Measurements from ENCODE around the gene TTR.

Gene TTR

GRCh38 chr18:31581498-31582197 lies 10.0 kb upstream of the TTR start:
- no peak for DNase-seq

DNA sequence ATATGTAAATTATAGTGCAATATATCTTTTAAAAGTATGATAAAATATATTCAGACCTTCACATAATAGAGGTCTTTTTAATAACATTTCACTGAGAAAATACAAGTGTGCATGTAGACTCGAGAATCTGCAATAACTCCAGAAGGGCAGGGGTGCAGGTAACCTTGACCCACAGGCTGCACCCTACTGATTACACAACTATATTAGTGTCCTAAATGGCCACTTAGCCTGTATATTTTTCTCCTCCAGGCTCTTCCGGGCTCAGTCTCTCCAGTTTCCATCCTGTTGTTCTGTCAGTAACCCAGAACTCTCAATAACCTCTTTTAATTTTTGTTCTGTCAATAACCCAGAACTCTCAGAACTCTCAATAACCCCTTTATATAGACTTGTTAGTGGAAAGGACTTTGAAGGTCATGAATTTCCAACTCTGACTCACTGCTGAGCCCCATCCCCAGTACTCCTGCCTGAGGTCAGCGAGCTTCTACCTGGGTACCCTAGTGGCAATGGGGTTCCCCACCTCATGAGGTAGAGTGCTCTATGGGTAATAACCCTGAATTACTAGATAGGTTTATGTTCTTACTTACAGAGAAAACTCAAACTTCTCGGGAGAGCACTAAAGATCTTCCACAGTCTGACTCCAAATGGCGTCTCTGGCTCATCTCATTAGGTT lies 8.4 kb upstream of the TTR start:
- peak; percentile 4 for DNase-seq

DNA sequence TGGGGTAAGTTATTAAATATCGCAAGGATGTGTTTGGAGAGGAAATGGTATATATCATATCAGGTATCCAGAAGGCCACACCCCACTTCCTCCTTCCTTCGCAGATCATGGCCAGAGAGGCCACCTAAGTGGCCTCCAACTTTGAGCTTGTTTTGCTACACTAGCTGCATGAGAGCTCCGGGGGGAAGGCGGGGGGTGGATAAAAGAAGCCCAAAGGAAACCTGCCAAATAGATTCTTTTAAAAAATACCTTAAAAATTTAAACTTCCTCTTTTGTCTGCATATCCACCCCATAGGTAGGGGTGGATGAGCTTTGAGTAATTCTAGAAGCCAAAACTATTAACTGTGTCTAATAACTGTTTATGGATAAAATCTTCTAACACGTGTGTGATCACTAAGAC lies 5.7 kb upstream of the TTR start:
- DNase-seq = no peak

- DNase-seq = no peak
Measured at GRCh38 chr18:31586616-31587015, 5.1 kb upstream of the TTR start.

DNA sequence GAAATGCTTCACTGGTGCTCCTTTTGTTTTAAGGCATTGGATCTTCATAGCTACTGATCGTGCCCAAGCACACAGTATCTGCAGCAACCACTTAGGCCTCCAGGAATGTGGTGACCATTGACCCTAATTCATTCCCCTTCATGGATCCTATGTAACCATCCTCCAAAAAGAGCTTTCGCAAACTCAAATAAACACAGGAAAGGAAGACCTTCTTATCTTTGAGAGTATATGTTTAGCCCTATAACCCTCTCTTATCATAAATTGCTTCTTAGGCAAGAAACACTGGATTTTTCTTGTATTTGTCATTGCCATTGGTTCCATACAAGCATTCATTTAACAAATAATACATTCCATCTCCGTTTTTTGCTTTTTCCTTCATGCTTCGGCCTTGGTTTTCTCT lies 4.1 kb upstream of the TTR start:
- no peak for DNase-seq

DNA sequence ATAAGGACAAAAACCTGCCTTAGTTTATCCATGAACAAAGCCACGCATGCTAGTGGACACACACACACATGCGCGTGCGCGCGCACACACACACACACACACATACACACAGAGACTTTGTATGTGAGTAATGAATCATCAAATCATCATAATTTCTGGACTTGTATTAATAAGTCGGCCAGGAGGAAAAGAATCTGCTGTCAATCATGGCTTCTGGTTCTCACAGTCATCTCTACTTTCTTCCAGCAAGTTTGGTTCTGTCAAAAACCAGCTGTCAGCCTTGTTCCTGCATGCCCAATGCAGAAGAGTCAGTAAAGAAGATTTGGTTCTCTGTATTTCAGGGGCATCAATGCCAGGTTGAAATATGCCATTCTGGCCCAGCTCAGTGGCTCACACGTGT lies 1.1 kb upstream of the TTR start:
- no peak for DNase-seq

DNA sequence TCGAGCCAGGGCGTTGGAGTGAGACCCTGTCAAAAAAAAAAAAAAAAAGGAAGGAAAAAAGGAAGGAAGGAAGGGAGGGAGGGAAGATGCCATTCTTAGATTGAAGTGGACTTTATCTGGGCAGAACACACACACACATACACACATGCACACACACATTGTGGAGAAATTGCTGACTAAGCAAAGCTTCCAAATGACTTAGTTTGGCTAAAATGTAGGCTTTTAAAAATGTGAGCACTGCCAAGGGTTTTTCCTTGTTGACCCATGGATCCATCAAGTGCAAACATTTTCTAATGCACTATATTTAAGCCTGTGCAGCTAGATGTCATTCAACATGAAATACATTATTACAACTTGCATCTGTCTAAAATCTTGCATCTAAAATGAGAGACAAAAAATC lies 564 bp upstream of the TTR start:
- no peak for DNase-seq

DNA sequence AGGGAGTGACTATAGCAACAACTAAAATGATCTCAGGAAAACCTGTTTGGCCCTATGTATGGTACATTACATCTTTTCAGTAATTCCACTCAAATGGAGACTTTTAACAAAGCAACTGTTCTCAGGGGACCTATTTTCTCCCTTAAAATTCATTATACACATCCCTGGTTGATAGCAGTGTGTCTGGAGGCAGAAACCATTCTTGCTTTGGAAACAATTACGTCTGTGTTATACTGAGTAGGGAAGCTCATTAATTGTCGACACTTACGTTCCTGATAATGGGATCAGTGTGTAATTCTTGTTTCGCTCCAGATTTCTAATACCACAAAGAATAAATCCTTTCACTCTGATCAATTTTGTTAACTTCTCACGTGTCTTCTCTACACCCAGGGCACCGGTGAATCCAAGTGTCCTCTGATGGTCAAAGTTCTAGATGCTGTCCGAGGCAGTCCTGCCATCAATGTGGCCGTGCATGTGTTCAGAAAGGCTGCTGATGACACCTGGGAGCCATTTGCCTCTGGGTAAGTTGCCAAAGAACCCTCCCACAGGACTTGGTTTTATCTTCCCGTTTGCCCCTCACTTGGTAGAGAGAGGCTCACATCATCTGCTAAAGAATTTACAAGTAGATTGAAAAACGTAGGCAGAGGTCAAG lies 955 bp downstream of the TTR start:
- DNase-seq = peak; percentile 19

GRCh38 chr18:31595121-31595771 lies 3.6 kb downstream of the TTR start:
- DNase-seq = no peak

GRCh38 chr18:31596081-31596872 lies 4.6 kb downstream of the TTR start:
- DNase-seq = no peak

GRCh38 chr18:31598021-31598805 lies 6.5 kb downstream of the TTR start:
- DNase-seq = no peak

- DNase-seq = no peak
Measured at GRCh38 chr18:31603315-31603714, 11.6 kb downstream of the TTR start.

DNA sequence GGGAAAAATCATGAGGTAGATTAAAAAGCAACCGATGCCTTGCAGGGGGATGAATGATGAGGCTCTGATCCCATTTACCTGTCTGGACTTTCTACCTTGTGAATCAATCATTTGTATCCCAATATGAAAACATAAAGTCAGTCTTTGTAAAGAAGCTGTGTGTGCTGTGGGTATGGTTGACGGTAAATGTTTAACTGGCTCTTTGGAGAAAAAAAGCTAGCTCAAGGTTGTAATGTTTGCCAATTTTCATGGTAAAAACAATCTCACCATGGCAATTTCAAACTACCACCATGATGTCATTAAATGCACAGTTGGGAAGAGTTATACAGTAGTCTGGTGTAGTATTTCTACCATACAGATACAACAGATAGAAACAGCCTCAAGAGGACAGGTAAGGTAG lies 14.6 kb downstream of the TTR start:
- no peak for DNase-seq

- DNase-seq = no peak
Measured at GRCh38 chr18:31607384-31607783, 15.7 kb downstream of the TTR start.

DNA sequence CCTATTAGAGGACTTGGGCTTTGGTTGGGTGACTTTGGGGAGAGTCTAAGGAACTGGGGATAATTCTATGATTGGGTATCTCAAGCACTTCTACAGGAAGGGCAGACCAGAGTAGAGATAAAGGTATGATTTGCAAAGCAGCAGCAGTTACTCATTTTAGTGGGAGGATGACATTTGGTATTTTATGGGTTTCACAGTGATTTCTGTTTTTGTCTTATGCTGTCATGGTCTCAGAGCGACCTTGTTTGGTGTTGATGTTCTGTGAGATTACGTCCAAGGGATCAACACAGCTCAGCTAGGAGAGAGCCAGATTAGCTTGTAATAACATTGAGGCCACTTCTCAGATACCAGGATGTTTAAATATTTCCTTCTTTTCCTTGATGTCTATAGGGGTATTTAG lies 18.2 kb downstream of the TTR start:
- DNase-seq = peak; percentile 75

DNA sequence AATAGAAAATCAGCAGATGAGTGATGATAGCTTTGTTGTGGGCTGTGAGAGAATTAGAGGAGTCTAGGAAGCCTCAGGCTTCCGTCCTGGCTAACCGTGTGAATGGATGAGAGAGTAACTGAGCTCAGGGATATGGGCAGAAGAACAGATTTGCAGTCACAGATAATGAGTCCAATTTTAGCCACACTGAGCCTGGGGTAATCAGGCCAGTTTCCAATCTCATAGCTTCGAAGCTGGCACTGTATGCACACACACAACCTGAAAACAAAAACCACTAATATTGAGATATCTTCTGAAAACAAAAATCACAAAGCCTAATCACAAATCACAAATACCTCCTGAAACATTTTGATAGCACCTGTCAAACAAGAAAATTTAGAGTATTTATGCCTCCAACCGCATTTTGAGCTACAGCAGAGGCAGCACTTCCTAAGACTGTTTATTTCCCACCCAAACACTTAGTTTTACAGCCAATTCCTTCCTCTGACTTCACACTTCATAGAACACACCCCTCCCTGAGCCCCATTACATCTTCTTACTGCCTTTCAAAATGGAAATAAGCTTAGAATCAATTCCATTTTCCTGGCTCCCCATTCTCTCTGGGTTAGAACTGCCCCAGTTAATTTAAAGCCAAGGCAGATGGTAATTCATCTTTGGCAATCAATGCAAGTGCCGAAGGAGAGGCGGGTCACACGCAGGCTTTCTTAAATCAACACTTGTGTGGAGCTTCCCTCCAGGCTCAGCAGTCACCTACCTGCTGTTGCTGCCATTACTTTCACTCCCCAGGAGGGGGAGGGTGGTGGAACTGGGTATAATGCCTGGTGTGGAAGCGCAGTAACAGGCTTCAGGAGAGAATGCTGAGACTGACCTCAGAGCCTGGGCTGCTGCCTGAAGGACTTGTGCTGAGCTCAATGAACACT lies 18.9 kb downstream of the TTR start:
- DNase-seq = peak; percentile 94

GRCh38 chr18:31611511-31611910 lies 19.8 kb downstream of the TTR start:
- DNase-seq = peak; percentile 10

GRCh38 chr18:31612124-31612523 lies 20.4 kb downstream of the TTR start:
- DNase-seq = no peak

DNA sequence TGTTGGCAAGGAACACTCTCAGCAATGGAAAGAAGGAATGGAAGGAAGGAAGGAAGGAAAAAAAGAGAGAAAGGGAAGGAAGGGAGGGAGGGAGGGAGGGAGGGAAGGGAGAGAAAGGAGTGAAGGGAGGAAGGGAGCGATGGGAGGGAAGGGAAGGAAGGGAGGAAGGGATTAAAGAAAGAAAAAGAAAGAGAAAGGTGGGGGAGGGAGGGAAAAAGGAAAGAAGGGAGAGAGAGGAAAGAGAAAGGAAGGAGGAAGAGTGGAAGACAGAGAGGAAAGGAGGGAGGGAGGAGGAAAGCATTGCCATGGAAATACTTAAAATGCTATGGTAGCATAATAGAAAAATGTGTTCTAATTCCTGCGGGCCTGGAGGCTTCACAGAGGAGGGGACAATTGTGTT lies 22.4 kb downstream of the TTR start:
- DNase-seq = no peak

- no peak for DNase-seq
Measured at GRCh38 chr18:31616586-31616985, 24.9 kb downstream of the TTR start.

All from NCI-H82 (cell line).